GM19351 (cell line): ENCODE results near the gene IL19.

Experiments
- ATAC-seq: cut with Tn5 transposase; IDR thresholded peaks from one replicate; pipeline ENCODE4 v1.9.1; 2021; ENCODE audit warnings: mild to moderate bottlenecking, moderate library complexity; ENCODE audit not compliant: unreplicated experiment

Gene IL19

DNA sequence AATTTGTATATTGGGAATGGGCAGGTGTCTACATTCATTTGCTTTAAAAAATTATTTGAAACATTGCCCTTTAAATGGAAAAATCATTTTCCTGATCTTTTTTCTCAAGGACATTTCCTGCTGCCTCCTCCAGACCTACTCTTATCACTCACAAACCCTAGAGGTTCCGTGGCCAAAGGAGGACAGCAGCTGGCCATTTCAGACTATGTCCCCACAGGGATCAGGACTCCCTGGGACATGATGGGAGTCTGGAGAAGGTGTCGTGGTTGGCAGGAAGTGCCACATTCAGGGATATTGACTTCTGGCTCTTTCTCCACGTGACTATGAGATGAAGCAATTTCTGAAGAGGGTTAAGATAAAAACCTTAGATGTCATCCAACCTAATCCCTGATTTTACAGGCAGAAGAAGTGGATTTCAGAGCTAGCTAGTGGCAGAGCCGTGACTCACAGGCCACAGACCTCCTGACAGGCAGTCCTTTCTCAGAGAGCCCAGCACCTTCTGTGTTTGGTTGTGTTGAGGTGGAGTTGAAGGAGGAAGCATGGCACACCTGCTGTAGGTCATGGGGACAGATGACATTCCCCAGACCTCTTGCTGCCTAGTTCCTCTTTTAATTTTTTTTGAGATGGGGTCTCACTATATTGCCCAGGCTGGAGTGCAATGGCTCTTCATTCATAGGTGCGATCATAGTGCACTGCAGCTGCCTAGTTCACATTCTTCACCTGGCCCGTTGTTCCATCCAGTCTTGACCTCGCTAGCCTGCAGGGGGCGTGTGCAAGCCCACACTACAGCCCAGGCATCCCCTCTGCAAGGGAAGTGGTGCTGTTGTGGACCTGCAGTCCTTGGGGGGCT, 27.2 kb downstream of the IL19 start:
- ATAC-seq = no peak

DNA sequence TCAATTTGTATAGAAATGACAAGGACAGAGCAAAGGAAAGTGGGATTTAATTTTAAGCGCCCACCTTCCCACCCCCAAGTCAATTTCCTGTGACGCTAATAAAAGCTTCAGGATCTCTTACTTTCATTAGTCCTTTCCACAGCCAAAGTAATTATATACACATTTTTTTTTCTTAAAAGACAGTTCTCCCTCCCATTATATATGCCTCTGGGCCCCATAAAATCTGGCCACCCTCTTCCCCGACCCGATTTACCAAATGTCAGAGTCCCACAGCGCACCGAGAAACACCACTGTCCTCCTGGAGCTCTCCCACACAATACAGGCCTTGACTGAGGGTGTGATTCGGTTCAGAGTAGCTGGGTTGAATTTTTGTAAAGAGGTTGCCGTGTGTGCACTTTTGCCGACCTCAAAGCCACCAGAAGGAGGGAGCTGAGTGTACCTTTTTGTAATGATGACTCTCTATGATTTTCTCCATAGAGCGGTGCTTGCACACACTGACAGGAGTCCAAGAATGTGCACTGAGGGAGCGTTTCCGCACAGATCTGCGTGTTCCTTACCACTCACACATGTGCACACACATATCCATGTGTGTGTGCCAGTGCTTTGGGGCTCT, 27.9 kb downstream of the IL19 start:
- no peak for ATAC-seq

- no peak for ATAC-seq
Observed at GRCh38 chr1:206799311-206799710, 28.7 kb downstream of the IL19 start.

GRCh38 chr1:206800411-206800810, 29.8 kb downstream of the IL19 start:
- no peak for ATAC-seq

DNA sequence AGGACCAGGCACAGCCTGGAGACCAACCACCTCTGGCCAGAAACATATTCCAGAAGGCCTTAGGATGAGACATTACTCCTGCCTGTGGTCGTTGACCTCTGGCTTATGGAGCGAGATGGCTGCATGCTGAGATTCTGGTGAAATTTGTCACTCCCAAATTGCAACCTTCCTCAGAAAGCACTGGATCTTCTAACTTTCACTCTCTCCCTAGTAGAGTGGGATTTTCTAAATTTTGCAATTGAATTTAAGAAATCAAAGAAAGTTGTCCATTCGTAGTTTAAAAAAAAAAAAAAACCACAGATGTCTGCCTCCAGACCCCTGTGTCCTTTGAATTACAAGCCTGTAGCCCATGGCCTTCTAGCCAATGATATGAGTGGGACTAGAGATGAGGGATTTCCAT, 30.3 kb downstream of the IL19 start:
- ATAC-seq = no peak

DNA sequence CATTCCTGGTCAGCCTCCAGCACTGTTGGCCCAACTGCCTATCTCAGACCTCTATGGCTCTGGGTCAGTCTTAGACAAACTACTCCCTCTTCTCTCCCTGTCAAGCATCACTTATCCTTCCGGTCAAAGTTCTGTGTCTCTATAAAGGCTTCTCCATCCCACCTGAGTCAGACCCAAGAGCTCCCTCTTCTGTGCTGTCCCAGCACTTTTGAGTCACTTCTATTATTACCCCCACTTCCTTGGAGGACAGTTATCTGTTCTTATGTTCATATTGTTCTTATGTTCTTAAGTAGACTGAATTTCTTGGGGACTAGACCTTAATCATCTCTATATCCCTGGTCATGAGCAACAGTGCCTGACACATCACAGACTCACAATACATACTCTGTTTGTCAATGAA, 30.9 kb downstream of the IL19 start:
- ATAC-seq = no peak

- ATAC-seq = no peak
Observed at GRCh38 chr1:206802401-206802800, 31.8 kb downstream of the IL19 start.

GRCh38 chr1:206803221-206803730, 32.7 kb downstream of the IL19 start:
- peak; percentile 99 for ATAC-seq

DNA sequence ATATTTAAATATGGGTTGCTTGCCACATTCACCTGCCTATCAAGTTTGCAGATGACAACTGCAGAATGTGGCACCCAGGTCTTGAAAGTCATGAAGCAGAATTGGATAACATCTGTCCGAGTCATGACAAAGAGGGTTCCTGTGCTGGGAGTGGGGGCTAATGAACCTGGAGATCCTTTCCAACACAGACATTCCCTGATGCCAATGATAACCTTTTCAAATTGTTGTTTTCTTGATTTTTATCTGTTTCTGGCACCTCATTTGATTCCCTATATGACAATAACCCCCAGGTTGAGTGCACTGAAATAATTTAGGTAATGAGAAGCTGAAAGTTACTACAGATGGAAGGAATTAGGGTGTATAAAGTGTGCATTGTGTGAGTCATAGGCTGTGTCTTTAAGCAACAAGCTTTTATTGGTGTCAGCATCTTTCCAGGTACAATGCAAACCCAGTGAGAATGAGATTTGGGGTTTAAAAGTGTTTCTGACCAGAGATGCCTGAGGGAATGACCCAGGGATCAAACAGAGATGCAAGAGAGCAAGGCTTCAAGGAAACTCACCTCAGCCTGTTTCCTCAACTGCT, 33.7 kb downstream of the IL19 start:
- no peak for ATAC-seq

GRCh38 chr1:206805357-206805756, 34.8 kb downstream of the IL19 start:
- ATAC-seq = no peak

DNA sequence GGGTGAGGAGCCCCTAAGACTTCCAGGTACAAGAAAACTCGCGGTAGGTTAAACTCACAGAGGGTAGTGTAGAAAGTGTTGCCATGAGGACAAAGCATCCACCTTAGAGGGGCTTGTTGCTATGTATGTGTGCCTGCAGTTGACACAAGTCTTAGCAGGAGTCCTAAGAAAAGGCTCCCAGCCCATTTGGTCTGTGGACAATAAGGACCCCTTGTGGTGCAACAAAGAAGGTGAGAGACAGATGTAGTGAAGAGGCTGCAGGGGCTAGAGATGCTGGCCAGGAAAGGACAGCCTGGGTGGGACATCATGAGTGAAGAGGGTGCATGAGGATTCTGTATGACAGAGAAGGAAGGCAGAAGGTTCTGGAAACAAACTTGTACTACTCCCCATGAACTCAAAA, 38.0 kb downstream of the IL19 start:
- peak; percentile 66 for ATAC-seq

DNA sequence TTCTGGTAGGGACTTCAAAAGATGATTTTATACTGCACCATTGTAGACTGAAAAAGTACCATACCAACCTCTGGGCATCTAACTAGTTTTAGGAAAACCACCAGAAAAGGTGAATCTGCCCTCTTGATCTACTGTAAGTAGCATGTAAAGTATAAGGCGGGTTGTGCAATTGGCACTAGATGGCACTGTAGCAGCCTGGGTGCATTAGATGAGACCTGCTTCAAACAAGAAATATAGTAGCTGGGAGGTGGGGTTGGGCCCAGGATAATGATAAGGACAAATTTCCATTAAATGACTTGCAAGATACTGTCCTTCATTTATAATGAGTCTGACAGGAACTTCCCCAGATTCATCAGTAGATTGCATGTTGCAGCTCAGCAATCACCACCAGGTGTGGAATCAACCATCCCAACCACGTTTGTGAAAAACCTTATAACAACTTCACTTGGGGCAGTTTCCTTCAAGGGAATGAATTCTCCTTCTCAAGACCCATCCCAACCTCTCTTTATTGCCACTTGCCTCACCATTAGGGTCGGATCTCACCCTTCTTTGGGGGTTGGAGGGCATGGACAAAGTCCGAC, 39.0 kb downstream of the IL19 start:
- ATAC-seq = no peak

DNA sequence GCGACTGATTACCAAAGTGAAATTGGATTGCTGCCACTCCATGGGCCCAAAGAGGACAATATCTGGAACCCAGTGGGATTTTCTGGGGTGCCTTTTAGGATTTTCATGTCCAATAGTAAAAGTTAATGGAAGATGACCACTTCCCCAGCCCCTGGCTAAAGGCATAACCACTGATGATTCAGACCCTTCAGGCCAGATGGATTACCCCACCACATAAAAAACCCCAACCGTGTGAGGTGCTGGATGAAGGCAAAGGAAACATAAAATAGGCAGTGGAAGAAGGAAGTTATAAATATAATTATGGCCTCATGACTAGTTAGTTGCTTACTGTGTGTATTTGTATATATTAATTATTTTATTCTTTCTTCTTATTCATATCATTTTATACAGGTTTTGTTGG, 41.9 kb downstream of the IL19 start:
- ATAC-seq = no peak

GRCh38 chr1:206814716-206815341, 44.3 kb downstream of the IL19 start:
- ATAC-seq = no peak

GRCh38 chr1:206816390-206817287, 46.1 kb downstream of the IL19 start:
- peak; percentile 61 for ATAC-seq

DNA sequence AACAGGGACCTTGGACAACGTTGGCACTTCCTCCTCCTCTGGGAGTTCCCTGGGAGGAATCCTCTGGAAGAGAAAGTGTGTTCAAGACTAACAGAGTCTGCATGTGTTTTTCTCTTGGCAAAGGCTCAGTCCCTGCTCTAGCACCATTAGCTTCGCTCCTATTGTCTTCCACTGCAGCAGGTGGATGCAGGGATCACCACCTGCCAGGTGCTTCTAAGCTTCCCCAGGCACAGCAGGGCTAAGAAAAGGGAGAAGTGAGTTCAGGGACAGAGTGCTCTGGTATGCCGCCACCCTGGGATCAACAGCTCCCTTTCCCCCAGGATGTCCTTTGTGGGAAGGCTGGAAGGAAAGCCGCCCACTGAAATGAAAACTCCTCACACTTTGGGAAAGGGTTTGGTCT, 50.9 kb downstream of the IL19 start:
- no peak for ATAC-seq

DNA sequence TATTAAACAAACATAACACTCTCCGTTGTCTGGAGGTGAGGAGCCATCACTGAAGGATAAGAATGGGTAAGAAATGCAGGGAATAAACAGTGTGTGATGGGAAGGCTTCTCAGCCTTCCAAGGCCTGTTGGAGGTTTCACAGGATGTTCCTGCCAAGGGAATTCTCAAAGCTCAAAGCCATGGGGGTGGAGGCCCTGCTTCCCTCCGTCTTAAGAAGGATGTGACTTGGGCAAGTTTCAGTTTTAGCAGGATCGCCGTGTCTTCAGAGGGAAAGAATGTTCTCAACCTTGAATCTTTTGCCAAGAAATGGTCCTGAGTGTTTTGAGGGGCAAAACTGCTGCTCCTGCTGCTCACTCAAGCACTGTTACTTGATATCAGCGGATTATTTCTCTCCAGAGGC, 53.2 kb downstream of the IL19 start:
- ATAC-seq = no peak

DNA sequence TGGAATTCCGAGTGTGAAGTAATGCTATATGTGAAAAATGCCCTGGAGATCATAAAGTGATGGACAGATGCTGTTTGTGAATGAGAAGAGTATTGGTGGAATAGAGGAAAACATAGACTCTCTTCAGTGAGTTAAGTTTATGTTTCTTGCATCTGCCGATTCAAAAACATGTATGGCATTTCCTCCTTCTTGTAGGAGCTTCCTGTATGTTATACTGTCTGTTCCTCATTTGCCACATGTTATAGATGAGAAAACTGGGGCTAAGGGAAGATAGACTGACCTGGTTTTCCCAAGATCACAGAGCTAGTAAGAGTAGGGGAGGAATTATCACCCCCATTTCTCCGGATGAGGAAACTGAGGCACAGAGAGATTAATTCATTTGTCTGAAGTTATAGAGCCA, 53.8 kb downstream of the IL19 start:
- ATAC-seq = no peak

GRCh38 chr1:206826394-206826793, 55.8 kb downstream of the IL19 start:
- no peak for ATAC-seq

DNA sequence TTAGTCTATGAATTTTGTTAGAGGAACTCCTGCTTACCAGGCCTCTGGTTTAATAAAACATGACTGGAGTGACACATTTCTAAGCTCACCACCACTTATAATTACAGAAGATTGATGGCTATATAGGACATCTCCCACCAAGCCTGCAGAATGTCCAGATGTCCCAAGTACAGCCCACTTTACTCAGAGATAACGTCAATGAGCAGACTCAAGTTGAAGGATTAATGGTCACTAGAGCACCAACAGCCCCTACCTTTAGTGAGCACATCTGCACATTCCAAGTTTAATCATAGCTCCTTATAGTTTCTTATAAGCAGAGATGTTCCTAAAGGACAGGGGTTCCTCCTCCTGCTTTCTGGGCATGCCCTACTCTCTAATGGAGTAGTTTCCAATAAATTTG, 57.5 kb downstream of the IL19 start:
- no peak for ATAC-seq
